ENCODE data around the gene TRUB1. TPM values are rescaled to one million over a fixed set of nuclear protein-coding genes. Genes with fewer than 3 reads are reported as not detected.
A peak's percentile ranks its signal among the peaks of the same experiment; 100 is the strongest.

Gene TRUB1
- total RNA-seq, 4 donors from 2014 or later: 8.6 to 11.6 (median 10.0) TPM

DNA sequence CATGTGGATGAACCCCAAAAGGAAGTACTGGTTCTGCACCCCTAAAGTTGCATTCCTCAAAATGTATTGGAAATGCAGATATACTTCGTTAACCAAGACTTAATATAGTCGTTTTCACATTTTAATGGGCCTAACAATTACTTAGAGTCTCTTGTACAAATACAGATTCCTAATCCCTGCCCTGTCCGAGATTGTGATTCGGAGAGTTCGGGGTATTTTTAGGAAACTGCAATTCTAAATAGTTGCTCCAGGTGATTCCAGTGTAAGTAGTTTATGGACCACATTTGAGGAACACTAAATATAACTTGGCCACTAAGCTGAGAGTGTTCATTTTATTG lies 830 bp downstream of the TRUB1 start:
- Histone ChIP-seq H3K4me3 (peak overlapping the region; percentile 73 to 97 (median 84)), H3K27me3 (no peaks in the 10 kb centered on the region), H3K36me3 (peaks cover 11 to 27% (median 14%) of the 10 kb centered on the region in 4 donors), H3K9me3 (no peaks in the 10 kb centered on the region), H3K4me1 (peaks cover 9 to 30% (median 26%) of the 10 kb centered on the region in 4 donors), H3K27ac (replicated peaks in 1 of 4) (peak overlapping the region; percentile 83 to 86 (median 84))
- WGBS: 14% methylated on average over 5 of the region's 5 CpGs
- intact Hi-C loops (cut with DNase I): no loop called here
- TF ChIP-seq, protein P1, sequence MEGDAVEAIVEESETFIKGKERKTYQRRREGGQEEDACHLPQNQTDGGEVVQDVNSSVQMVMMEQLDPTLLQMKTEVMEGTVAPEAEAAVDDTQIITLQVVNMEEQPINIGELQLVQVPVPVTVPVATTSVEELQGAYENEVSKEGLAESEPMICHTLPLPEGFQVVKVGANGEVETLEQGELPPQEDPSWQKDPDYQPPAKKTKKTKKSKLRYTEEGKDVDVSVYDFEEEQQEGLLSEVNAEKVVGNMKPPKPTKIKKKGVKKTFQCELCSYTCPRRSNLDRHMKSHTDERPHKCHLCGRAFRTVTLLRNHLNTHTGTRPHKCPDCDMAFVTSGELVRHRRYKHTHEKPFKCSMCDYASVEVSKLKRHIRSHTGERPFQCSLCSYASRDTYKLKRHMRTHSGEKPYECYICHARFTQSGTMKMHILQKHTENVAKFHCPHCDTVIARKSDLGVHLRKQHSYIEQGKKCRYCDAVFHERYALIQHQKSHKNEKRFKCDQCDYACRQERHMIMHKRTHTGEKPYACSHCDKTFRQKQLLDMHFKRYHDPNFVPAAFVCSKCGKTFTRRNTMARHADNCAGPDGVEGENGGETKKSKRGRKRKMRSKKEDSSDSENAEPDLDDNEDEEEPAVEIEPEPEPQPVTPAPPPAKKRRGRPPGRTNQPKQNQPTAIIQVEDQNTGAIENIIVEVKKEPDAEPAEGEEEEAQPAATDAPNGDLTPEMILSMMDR (IDR thresholded peaks at IDR 0.05): no peak
- no peak for TF ChIP-seq POLR2AphosphoS5 (IDR thresholded peaks at IDR 0.05)
- TF ChIP-seq EP300 (IDR thresholded peaks at IDR 0.05): no peak
- TF ChIP-seq POLR2A (IDR thresholded peaks at IDR 0.05; ENCODE audit: low read depth): no peak
- DNase-seq (ENCODE audit: extremely low spot score): no peak

DNA sequence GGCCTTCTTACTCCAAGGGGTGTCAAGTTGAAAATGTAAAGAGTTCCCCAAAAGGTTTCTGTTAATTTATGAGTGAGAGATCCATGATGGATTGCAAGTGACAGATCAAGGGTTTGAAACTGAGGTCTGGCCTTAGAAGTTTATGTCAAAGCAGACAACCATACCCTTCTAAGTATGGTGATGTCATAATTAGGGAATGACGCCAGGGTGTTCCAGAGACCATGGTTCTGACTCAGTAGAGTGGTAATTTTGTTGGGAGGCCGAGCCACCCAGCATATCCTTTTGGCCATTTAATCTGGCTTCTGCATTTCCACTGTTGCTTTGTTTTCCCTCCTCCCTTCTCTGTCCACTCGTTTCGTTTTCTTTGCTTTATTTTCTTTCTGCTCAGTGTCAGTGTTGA lies 2.7 kb downstream of the TRUB1 start:
- intact Hi-C loops (cut with DNase I): loop anchor here (10.0 kb wide), 1 partner anchor 154 kb away; the partner anchor contains the start of gene ATRNL1
- Histone ChIP-seq H3K9me3 (no peaks in the 10 kb centered on the region), H3K4me1 (peaks cover 9 to 30% (median 26%) of the 10 kb centered on the region in 4 donors), H3K4me3 (no peak overlapping the region), H3K27me3 (no peaks in the 10 kb centered on the region), H3K27ac (replicated peaks in 1 of 4) (no peak overlapping the region), H3K36me3 (peaks cover 12 to 47% (median 28%) of the 10 kb centered on the region in 4 donors)
- 71% methylated on average over 4 of the region's 4 CpGs for WGBS
- no peak for TF ChIP-seq POLR2A (IDR thresholded peaks at IDR 0.05; ENCODE audit: low read depth)
- TF ChIP-seq, protein P1 (IDR thresholded peaks at IDR 0.05): no peak
- DNase-seq (ENCODE audit: extremely low spot score): no peak

DNA sequence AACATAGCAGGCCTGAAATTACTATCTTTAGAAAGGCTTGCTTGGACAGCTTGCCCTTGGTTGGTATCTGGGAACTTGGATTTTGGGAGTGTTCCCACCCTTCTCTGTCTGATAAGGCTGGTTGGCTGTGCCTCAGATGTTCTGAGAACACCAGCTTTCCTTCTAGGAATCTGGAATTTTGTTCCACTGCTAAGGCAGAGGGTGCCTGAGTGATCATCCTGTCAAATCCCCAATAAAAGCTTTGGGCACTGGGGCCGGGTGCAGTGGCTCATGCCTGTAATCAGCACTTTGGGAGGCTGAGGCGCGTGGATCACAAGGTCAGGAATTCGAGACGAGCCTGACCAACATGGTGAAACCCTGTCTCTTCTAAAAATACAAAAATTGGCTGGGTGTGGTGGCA lies 5.0 kb downstream of the TRUB1 start:
- H3K4me3 ChIP-seq: no peak overlapping the region
- H3K9me3 ChIP-seq: no peaks in the 10 kb centered on the region
- peaks cover 9 to 30% (median 26%) of the 10 kb centered on the region in 4 donors for H3K4me1 ChIP-seq
- no peak for DNase-seq (ENCODE audit: extremely low spot score)
- no peaks in the 10 kb centered on the region for H3K27me3 ChIP-seq
- TF ChIP-seq, protein P1 (IDR thresholded peaks at IDR 0.05): no peak
- TF ChIP-seq EP300 (IDR thresholded peaks at IDR 0.05): no peak
- H3K36me3 ChIP-seq: peaks cover 12 to 58% (median 29%) of the 10 kb centered on the region in 4 donors
- H3K27ac ChIP-seq (replicated peaks in 1 of 4): no peak overlapping the region
- WGBS: 97% methylated on average over 5 of the region's 5 CpGs
- intact Hi-C loops (cut with DNase I): loop anchor here (10.0 kb wide), 1 partner anchor 152 kb away; the partner anchor contains the start of gene ATRNL1

DNA sequence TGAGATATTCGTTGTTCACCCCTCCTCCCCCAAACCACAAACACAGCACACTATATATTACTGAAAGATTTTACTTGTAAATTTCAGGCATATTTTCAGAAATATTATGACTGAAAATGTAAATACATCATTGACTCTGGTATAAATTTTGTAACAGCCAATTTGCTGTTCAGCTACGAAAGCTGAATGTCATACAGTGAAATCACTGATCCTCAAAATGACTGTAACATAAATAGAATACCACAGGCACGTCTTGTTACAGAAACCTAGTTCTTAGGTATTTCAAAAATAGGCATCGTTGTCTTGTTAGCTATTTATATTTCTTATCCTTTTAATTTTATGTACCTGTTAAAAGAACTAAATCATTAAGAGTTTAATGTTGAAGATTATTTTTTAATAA lies 15.1 kb downstream of the TRUB1 start:
- no peak for TF ChIP-seq EP300 (IDR thresholded peaks at IDR 0.05)
- no peak for TF ChIP-seq POLR2A (IDR thresholded peaks at IDR 0.05; ENCODE audit: low read depth)
- TF ChIP-seq, protein P1 (IDR thresholded peaks at IDR 0.05): no peak
- TF ChIP-seq POLR2AphosphoS5 (IDR thresholded peaks at IDR 0.05): no peak
- intact Hi-C loops (cut with DNase I): no loop called here
- Histone ChIP-seq H3K36me3 (peaks cover 0 to 21% (median 5%) of the 10 kb centered on the region in 4 donors), H3K27me3 (no peaks in the 10 kb centered on the region), H3K9me3 (no peaks in the 10 kb centered on the region), H3K4me3 (no peak overlapping the region), H3K4me1 (peaks cover 0 to 4% (median 1%) of the 10 kb centered on the region in 4 donors), H3K27ac (replicated peaks in 1 of 4) (no peak overlapping the region)
- WGBS: 91% methylated on average over 4 of the region's 4 CpGs
- DNase-seq (ENCODE audit: extremely low spot score): no peak

DNA sequence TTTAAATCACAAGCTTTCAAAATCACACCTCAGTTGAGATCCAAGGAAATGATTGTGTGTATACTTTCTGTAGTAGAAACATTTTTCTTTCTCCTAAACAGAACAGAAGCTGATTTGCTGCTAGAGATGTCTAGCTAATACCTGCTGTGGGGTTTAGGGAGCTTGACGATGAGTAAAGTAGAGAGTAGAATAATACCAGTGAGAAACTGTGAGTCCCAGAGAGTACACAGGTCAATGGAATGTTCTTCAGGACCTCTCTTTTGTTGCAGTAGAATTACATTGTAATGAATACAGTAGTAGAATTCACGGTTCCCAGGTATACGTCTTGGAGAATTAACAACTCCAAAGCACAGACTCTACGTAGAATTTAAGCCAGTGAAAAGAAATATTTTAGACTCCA lies 18.0 kb downstream of the TRUB1 start:
- H3K27me3 ChIP-seq: no peaks in the 10 kb centered on the region
- no peak overlapping the region for H3K27ac ChIP-seq (replicated peaks in 1 of 4)
- TF ChIP-seq, protein P1 (IDR thresholded peaks at IDR 0.05): no peak
- TF ChIP-seq EP300 (IDR thresholded peaks at IDR 0.05) (no peak), POLR2AphosphoS5 (IDR thresholded peaks at IDR 0.05) (no peak), POLR2A (IDR thresholded peaks at IDR 0.05; ENCODE audit: low read depth) (no peak)
- H3K4me1 ChIP-seq: peaks cover 0 to 4% (median 1%) of the 10 kb centered on the region in 4 donors
- H3K9me3 ChIP-seq: no peaks in the 10 kb centered on the region
- intact Hi-C loops (cut with DNase I): no loop called here
- no peak for DNase-seq (ENCODE audit: extremely low spot score)
- H3K4me3 ChIP-seq: no peak overlapping the region
- H3K36me3 ChIP-seq: peaks cover 0 to 36% (median 0%) of the 10 kb centered on the region in 4 donors
- WGBS: 89% methylated on average over 4 of the region's 4 CpGs

Data from esophagus muscularis mucosa (tissue), 4 donors.